ENCODE measurements around the gene NELFB. TPM values are rescaled to one million over a fixed set of nuclear protein-coding genes. Genes with fewer than 3 reads are reported as not detected.

The NELFB gene
- total and polyA plus RNA-seq, 3 donors from 2014 or later: 55.0 to 76.7 (median 60.9) TPM

DNA sequence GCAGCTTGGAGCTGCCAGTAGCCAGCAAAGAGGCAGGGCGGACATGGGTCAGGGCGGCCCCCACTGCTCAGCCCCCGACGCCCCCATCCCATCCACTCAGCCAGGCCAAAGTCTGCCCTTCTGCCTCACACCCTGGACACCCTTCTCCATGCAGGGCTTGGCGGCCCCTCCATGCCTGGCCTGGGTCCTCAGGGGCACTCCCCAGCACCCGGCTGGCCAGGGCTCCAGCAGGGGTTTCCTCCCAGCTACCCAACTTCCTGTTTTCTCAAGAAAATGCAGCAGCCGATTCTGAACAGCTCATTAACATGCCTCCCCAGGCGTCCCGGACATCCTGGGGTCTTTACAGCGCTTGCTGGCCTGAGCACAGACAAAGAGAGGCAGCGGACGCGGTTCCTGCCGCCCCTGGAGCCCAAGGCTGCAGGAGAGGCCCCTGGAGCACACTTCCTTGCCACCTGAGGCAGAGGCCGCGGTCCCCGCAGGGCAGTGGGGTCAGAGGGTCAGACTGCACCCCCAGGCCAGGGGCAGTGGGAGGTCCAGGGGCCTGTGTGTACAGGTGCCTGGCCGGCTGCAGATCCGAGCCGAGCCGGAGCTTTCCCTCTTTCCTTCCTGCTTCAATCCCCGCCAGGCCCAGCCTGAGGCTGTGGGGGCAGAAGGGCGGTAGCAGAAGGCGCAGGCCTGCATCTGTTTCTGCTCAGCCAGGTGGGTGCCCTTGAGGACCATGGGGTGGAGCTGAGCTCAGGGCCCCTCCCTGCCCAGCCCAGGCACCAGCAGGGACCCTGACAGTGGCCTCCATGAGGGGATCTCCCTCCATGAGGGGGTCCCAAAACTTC lies 65.6 kb downstream of the NELFB start:
- Histone ChIP-seq H3K9me3 (no peaks in the 10 kb centered on the region), H3K4me1 (peaks cover 5% of the 10 kb centered on the region), H3K4me3 (no peak overlapping the region), H3K27me3 (no peaks in the 10 kb centered on the region), H3K27ac (no peak overlapping the region), H3K36me3 (ENCODE audit: low read depth, missing control alignments) (no peaks in the 10 kb centered on the region)
- intact Hi-C loops (cut with DNase I; ENCODE audit: low total_unique reads): no loop called here
- 69 to 86% methylated on average over 5 to 24 of the region's 24 CpGs for WGBS, 2 donors
- no peak for TF ChIP-seq POLR2A (IDR thresholded peaks at IDR 0.05)
- TF ChIP-seq, protein P1, sequence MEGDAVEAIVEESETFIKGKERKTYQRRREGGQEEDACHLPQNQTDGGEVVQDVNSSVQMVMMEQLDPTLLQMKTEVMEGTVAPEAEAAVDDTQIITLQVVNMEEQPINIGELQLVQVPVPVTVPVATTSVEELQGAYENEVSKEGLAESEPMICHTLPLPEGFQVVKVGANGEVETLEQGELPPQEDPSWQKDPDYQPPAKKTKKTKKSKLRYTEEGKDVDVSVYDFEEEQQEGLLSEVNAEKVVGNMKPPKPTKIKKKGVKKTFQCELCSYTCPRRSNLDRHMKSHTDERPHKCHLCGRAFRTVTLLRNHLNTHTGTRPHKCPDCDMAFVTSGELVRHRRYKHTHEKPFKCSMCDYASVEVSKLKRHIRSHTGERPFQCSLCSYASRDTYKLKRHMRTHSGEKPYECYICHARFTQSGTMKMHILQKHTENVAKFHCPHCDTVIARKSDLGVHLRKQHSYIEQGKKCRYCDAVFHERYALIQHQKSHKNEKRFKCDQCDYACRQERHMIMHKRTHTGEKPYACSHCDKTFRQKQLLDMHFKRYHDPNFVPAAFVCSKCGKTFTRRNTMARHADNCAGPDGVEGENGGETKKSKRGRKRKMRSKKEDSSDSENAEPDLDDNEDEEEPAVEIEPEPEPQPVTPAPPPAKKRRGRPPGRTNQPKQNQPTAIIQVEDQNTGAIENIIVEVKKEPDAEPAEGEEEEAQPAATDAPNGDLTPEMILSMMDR (IDR thresholded peaks at IDR 0.05): no peak
- DNase-seq: peak; percentile 13

GRCh38 chr9:137321726-137322361 lies 66.7 kb downstream of the NELFB start:
- Histone ChIP-seq H3K4me1 (no peaks in the 10 kb centered on the region), H3K27ac (no peak overlapping the region), H3K9me3 (no peaks in the 10 kb centered on the region), H3K36me3 (ENCODE audit: low read depth, missing control alignments) (no peaks in the 10 kb centered on the region), H3K4me3 (no peak overlapping the region), H3K27me3 (no peaks in the 10 kb centered on the region)
- no peak for TF ChIP-seq POLR2A (IDR thresholded peaks at IDR 0.05)
- TF ChIP-seq, protein P1 (IDR thresholded peaks at IDR 0.05): no peak
- DNase-seq: peak; percentile 3
- WGBS, 2 donors: 92 to 93% methylated on average over 18 to 22 of the region's 22 CpGs
- intact Hi-C loops (cut with DNase I; ENCODE audit: low total_unique reads): no loop called here

Other genes starting within 250 kb of the NELFB start
- gene ABCA2, start 227.1 kb upstream of the NELFB start, total RNA-seq: 10 to 100 TPM; 56.0 to 65.5 TPM
- gene ABCA2, start 227.1 kb upstream of the NELFB start, polyA plus RNA-seq (ENCODE audit: insufficient read depth, low read depth, low replicate concordance): 33.6 TPM
- under 1 TPM; 0.06 to 0.24 TPM for gene FUT7, start 223.2 kb upstream of the NELFB start, total RNA-seq
- 0.24 TPM for gene FUT7, start 223.2 kb upstream of the NELFB start, polyA plus RNA-seq (ENCODE audit: insufficient read depth, low read depth, low replicate concordance)
- 100 to 1,000 TPM in 1 of 2 donors, 10 to 100 TPM in 1; 75.9 to 103 TPM for gene NPDC1, start 209.2 kb upstream of the NELFB start, total RNA-seq
- 47.7 TPM for gene NPDC1, start 209.2 kb upstream of the NELFB start, polyA plus RNA-seq (ENCODE audit: insufficient read depth, low read depth, low replicate concordance)
- gene ENTPD2, start 201.3 kb upstream of the NELFB start, total RNA-seq: 1 to 10 TPM; 5.7 to 9.6 TPM
- 8.5 TPM for gene ENTPD2, start 201.3 kb upstream of the NELFB start, polyA plus RNA-seq (ENCODE audit: insufficient read depth, low read depth, low replicate concordance)
- 1 to 10 TPM; 1.4 to 1.7 TPM for gene SAPCD2, start 184.8 kb upstream of the NELFB start, total RNA-seq
- 0.78 TPM for gene SAPCD2, start 184.8 kb upstream of the NELFB start, polyA plus RNA-seq (ENCODE audit: insufficient read depth, low read depth, low replicate concordance)
- gene UAP1L1, start 177.8 kb upstream of the NELFB start, total RNA-seq: 10 to 100 TPM in 1 of 2 donors, 1 to 10 TPM in 1; 7.2 to 10.1 TPM
- 6.9 TPM for gene UAP1L1, start 177.8 kb upstream of the NELFB start, polyA plus RNA-seq (ENCODE audit: insufficient read depth, low read depth, low replicate concordance)
- gene MAN1B1, start 168.3 kb upstream of the NELFB start, total RNA-seq: 100 to 1,000 TPM; 122 to 124 TPM
- gene MAN1B1, start 168.3 kb upstream of the NELFB start, polyA plus RNA-seq (ENCODE audit: insufficient read depth, low read depth, low replicate concordance): 62.2 TPM
- gene DPP7, start 140.6 kb upstream of the NELFB start, total RNA-seq: 100 to 1,000 TPM; 207 to 215 TPM
- gene DPP7, start 140.6 kb upstream of the NELFB start, polyA plus RNA-seq (ENCODE audit: insufficient read depth, low read depth, low replicate concordance): 242 TPM
- 1 to 10 TPM; 1.5 to 3.8 TPM for gene GRIN1, start 116.2 kb upstream of the NELFB start, total RNA-seq
- gene GRIN1, start 116.2 kb upstream of the NELFB start, polyA plus RNA-seq (ENCODE audit: insufficient read depth, low read depth, low replicate concordance): 0.79 TPM
- 1 to 10 TPM; 2.4 to 5.1 TPM for gene LRRC26, start 85.3 kb upstream of the NELFB start, total RNA-seq
- not detected for gene LRRC26, start 85.3 kb upstream of the NELFB start, polyA plus RNA-seq (ENCODE audit: insufficient read depth, low read depth, low replicate concordance)
- gene TMEM210, start 83.3 kb upstream of the NELFB start, total RNA-seq: 10 to 100 TPM; 19.8 to 37.9 TPM
- gene TMEM210, start 83.3 kb upstream of the NELFB start, polyA plus RNA-seq (ENCODE audit: insufficient read depth, low read depth, low replicate concordance): 83.2 TPM
- 10 to 100 TPM; 91.0 to 98.5 TPM for gene ANAPC2, start 66.8 kb upstream of the NELFB start, total RNA-seq
- gene ANAPC2, start 66.8 kb upstream of the NELFB start, polyA plus RNA-seq (ENCODE audit: insufficient read depth, low read depth, low replicate concordance): 80.6 TPM
- gene SSNA1, start 66.7 kb upstream of the NELFB start, total RNA-seq: 100 to 1,000 TPM; 134 to 137 TPM
- 211 TPM for gene SSNA1, start 66.7 kb upstream of the NELFB start, polyA plus RNA-seq (ENCODE audit: insufficient read depth, low read depth, low replicate concordance)
- 10 to 100 TPM; 25.9 to 35.2 TPM for gene TPRN, start 54.6 kb upstream of the NELFB start, total RNA-seq
- 17.2 TPM for gene TPRN, start 54.6 kb upstream of the NELFB start, polyA plus RNA-seq (ENCODE audit: insufficient read depth, low read depth, low replicate concordance)
- gene TMEM203, start 49.7 kb upstream of the NELFB start, total RNA-seq: 10 to 100 TPM; 48.0 to 51.2 TPM
- gene TMEM203, start 49.7 kb upstream of the NELFB start, polyA plus RNA-seq (ENCODE audit: insufficient read depth, low read depth, low replicate concordance): 36.3 TPM
- 10 to 100 TPM; 27.5 to 29.1 TPM for gene NDOR1, start 49.6 kb upstream of the NELFB start, total RNA-seq
- gene NDOR1, start 49.6 kb upstream of the NELFB start, polyA plus RNA-seq (ENCODE audit: insufficient read depth, low read depth, low replicate concordance): 21.9 TPM
- 1 to 10 TPM; 3.0 to 4.1 TPM for gene RNF208, start 33.1 kb upstream of the NELFB start, total RNA-seq
- gene RNF208, start 33.1 kb upstream of the NELFB start, polyA plus RNA-seq (ENCODE audit: insufficient read depth, low read depth, low replicate concordance): 7.7 TPM
- 1 to 10 TPM; 3.7 to 5.6 TPM for gene CYSRT1, start 30.2 kb upstream of the NELFB start, total RNA-seq
- gene CYSRT1, start 30.2 kb upstream of the NELFB start, polyA plus RNA-seq (ENCODE audit: insufficient read depth, low read depth, low replicate concordance): 3.0 TPM
- gene RNF224, start 27.8 kb upstream of the NELFB start, total RNA-seq: under 1 TPM; 0.37 to 0.71 TPM
- gene RNF224, start 27.8 kb upstream of the NELFB start, polyA plus RNA-seq (ENCODE audit: insufficient read depth, low read depth, low replicate concordance): 0.17 TPM
- gene SLC34A3, start 24.4 kb upstream of the NELFB start, total RNA-seq: under 1 TPM; 0.24 to 0.25 TPM
- gene SLC34A3, start 24.4 kb upstream of the NELFB start, polyA plus RNA-seq (ENCODE audit: insufficient read depth, low read depth, low replicate concordance): 0.15 TPM
- 100 to 1,000 TPM; 856 to 940 TPM for gene TUBB4B, start 14.0 kb upstream of the NELFB start, total RNA-seq
- gene TUBB4B, start 14.0 kb upstream of the NELFB start, polyA plus RNA-seq (ENCODE audit: insufficient read depth, low read depth, low replicate concordance): 1,777 TPM
- 10 to 100 TPM; 14.6 to 34.1 TPM for gene STPG3, start 4.0 kb upstream of the NELFB start, total RNA-seq
- 58.9 TPM for gene STPG3, start 4.0 kb upstream of the NELFB start, polyA plus RNA-seq (ENCODE audit: insufficient read depth, low read depth, low replicate concordance)
- gene TOR4A, start 22.4 kb downstream of the NELFB start, total RNA-seq: 1 to 10 TPM; 3.4 to 4.5 TPM
- gene TOR4A, start 22.4 kb downstream of the NELFB start, polyA plus RNA-seq (ENCODE audit: insufficient read depth, low read depth, low replicate concordance): 2.1 TPM
- gene NRARP, start 46.9 kb downstream of the NELFB start, total RNA-seq: 10 to 100 TPM; 14.4 to 40.6 TPM
- 5.2 TPM for gene NRARP, start 46.9 kb downstream of the NELFB start, polyA plus RNA-seq (ENCODE audit: insufficient read depth, low read depth, low replicate concordance)
- gene EXD3, start 167.8 kb downstream of the NELFB start, total RNA-seq: 10 to 100 TPM; 15.5 to 24.5 TPM
- 8.9 TPM for gene EXD3, start 167.8 kb downstream of the NELFB start, polyA plus RNA-seq (ENCODE audit: insufficient read depth, low read depth, low replicate concordance)
- gene NOXA1, start 168.1 kb downstream of the NELFB start, total RNA-seq: 1 to 10 TPM; 4.6 to 8.0 TPM
- gene NOXA1, start 168.1 kb downstream of the NELFB start, polyA plus RNA-seq (ENCODE audit: insufficient read depth, low read depth, low replicate concordance): 2.5 TPM
- gene ENTPD8, start 186.0 kb downstream of the NELFB start, total RNA-seq: 1 to 10 TPM; 2.0 to 2.2 TPM
- gene ENTPD8, start 186.0 kb downstream of the NELFB start, polyA plus RNA-seq (ENCODE audit: insufficient read depth, low read depth, low replicate concordance): 0.37 TPM
- 100 to 1,000 TPM in 1 of 2 donors, 10 to 100 TPM in 1; 81.7 to 105 TPM for gene NSMF, start 204.0 kb downstream of the NELFB start, total RNA-seq
- 42.5 TPM for gene NSMF, start 204.0 kb downstream of the NELFB start, polyA plus RNA-seq (ENCODE audit: insufficient read depth, low read depth, low replicate concordance)

Measured in testis (tissue), 3 donors.